Activated naive CD8-positive, alpha-beta T cell treated with anti-CD3 and anti-CD28 coated beads, Interleukin-2, amount 50 U/mL, for 24 hours (primary cell): ENCODE results near the gene SHANK1.
"Not testable (repeated sequence)": the region's sequence is repeated elsewhere in the genome, so short reads cannot be mapped to it uniquely, and the experiment has no call there.

Experiments used
- ATAC-seq: fragments of 150-1000 bp; cut with Tn5 transposase; one replicate; pipeline ENCODE4 v1.10.0; 2021
- DNase-seq: peaks from one replicate; pipeline ENCODE4 v3.0.0; 2021
- H3K27ac Mint-ChIP-seq: one replicate; pipeline ENCODE4 v1.8.0; 2021; ENCODE audit warnings: mild to moderate bottlenecking, mixed read lengths
- H3K27me3 Mint-ChIP-seq: one replicate; pipeline ENCODE4 v1.8.0; 2021; ENCODE audit warnings: mixed read lengths
- H3K36me3 Mint-ChIP-seq: one replicate; pipeline ENCODE4 v1.8.0; 2021; ENCODE audit warnings: low read depth, mixed read lengths
- H3K4me1 Mint-ChIP-seq: one replicate; pipeline ENCODE4 v1.8.0; 2021; ENCODE audit warnings: mixed read lengths
- H3K4me3 Mint-ChIP-seq: one replicate; pipeline ENCODE4 v1.8.0; 2021; ENCODE audit warnings: mild to moderate bottlenecking, moderate library complexity, mixed read lengths
- H3K9me3 Mint-ChIP-seq: one replicate; pipeline ENCODE4 v1.8.0; 2021; ENCODE audit warnings: mixed read lengths

Gene SHANK1

DNA sequence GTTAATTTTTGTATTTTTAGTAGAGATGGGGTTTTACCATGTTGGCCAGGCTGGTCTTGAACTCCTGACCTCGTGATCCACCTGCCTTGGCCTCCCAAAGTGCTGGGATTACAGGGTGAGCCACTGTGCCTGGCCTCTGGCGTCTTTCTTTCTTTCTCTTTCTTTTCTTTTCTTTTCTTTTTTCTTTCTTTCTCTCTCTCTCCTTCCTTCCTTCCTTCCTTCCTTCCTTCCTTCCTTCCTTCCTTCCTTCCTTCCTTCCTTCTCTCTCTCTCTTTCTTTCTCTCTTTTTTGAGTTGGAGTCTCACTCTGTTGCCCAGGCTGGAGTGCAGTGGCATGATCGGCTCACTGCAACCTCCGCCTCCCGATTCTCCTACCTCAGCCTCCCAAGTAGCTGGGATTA is 100.4 kb downstream of the SHANK1 start:
- not testable (repeated sequence) for H3K4me1 Mint-ChIP-seq, DNase-seq, H3K27me3 Mint-ChIP-seq, H3K9me3 Mint-ChIP-seq, H3K4me3 Mint-ChIP-seq, H3K27ac Mint-ChIP-seq, H3K36me3 Mint-ChIP-seq, ATAC-seq

DNA sequence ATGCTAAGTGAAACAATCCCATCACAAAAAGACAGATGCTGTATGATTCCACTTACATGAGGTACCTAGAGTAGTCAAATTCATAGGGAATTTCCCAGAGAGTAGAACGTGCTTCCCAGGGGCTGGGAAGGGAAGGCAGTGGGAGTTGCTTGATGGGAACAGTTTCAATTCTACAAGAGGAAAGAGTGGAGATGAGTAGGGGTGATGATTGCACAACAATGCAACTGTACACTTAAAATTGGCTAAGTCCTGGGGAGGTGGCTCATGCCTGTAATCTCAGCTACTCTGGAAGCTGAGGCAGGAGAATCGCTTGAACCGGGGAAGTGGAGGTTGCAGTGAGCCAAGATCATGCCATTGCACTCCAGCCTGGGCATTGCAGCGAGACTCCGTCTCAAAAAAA is 101.2 kb downstream of the SHANK1 start:
- DNase-seq, H3K9me3 Mint-ChIP-seq, H3K27ac Mint-ChIP-seq, ATAC-seq, H3K4me1 Mint-ChIP-seq, H3K4me3 Mint-ChIP-seq, H3K36me3 Mint-ChIP-seq: not testable (repeated sequence)
- peaks cover 12% of the 10 kb centered on the region for H3K27me3 Mint-ChIP-seq

DNA sequence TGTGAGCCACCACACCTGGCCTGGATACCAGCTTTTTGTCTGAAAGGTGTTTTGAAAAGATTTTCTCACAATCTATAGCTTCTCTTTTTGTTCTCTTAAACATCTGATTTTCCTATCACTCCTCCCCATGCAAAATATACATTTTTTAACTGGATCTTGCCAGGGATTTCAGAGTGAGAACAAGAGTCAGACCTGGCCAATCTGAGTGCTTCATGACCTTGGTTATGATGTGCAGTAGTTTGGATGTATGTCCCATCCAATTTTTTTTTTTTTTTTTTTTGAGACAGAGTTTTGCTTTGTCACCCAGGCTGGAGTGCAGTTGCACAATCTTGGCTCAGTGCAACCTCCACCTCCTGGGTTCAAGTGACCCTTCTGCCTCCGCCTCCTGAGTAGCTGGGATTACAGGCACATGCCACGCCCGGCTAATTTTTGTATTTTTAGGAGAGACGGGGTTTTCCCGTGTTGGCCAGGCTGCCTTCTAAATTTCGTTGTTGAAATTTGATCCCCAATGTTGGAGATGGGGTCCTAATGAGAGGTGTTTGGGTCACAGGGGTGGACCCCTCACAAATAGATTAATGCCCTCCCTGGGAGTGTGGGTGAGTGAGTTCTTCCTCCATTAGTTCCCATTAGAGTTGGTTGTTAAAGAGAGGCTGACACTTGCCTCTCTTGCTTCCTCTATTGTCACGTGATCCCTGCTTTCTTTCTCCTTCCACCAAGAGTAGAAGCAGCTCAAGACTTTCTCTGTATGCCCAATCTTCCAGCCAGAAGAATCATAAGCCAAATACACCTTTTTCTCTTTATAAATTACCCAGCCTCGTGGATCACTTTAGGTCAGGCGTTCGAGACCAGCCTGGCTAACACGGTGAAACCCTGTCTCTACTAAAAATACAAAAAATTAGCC is 106.8 kb downstream of the SHANK1 start:
- not testable (repeated sequence) for ATAC-seq, DNase-seq, H3K27ac Mint-ChIP-seq, H3K4me3 Mint-ChIP-seq, H3K4me1 Mint-ChIP-seq, H3K9me3 Mint-ChIP-seq, H3K36me3 Mint-ChIP-seq
- peaks cover 31% of the 10 kb centered on the region for H3K27me3 Mint-ChIP-seq
